H1 (cell line): ENCODE results near the gene NOL9. TPM values are rescaled to one million over a fixed set of nuclear protein-coding genes. Genes with fewer than 3 reads are reported as not detected.
A peak's percentile ranks its signal among the peaks of the same experiment; 100 is the strongest.

ENCODE experiments used
- CTCF ChIA-PET: fragments of 300-600 bp; sonication (Branson Sonifier 250); formaldehyde crosslinking; loops from one replicate; lab custom pipeline; 2021; ENCODE audit not compliant: partially characterized antibody; lab: Charles Lee
- POLR2A ChIA-PET: fragments of 300-600 bp; sonication (Branson Sonifier 250); formaldehyde crosslinking; loops from one replicate; lab custom pipeline; 2021; ENCODE audit warnings: inconsistent platforms; ENCODE audit not compliant: partially characterized antibody; lab: Charles Lee
- DNase-seq, 2 experiments: peaks; one replicate each; pipeline versions ENCODE4 v3.0.0 to v3.0.0-alpha.2; 2010 to 2022; ENCODE audit warnings: low spot score in 2 of 2, low read depth in 1 of 2, mixed read lengths in 1 of 2
- FAIRE-seq: peaks from 2 replicates; lab custom pipeline; 2011; peaks lifted over from hg19 to GRCh38; lab: Jason Lieb, UNC
- H2AFZ ChIP-seq: 2 replicates; pipeline ENCODE4 v1.8.1; 2012; ENCODE audit warnings: low read length, inconsistent platforms
- H2AK5ac ChIP-seq: 2 replicates; pipeline ENCODE4 v1.6.1; 2013; ENCODE audit warnings: low read depth, low read length
- H2BK120ac ChIP-seq: replicated peaks from 2 replicates; pipeline ENCODE3; 2013; ENCODE audit warnings: low read depth, low read length, inconsistent platforms
- H2BK12ac ChIP-seq: 2 replicates; pipeline ENCODE4 v1.6.1; 2013; ENCODE audit warnings: low read depth, low read length
- H2BK15ac ChIP-seq: 2 replicates; pipeline ENCODE4 v1.6.1; 2013; ENCODE audit warnings: low read length
- H2BK20ac ChIP-seq: 2 replicates; pipeline ENCODE4 v1.6.1; 2013; ENCODE audit warnings: low read length
- H2BK5ac ChIP-seq: 2 replicates; pipeline ENCODE4 v1.6.1; 2013; ENCODE audit warnings: low read depth, low read length
- H3K14ac ChIP-seq: 2 replicates; pipeline ENCODE4 v1.6.1; 2013; ENCODE audit warnings: inconsistent platforms; ENCODE audit not compliant: insufficient read length
- H3K18ac ChIP-seq: 2 replicates; pipeline ENCODE4 v1.6.1; 2013; ENCODE audit warnings: low read length; ENCODE audit errors: extremely low read depth
- H3K23ac ChIP-seq: 2 replicates; pipeline ENCODE4 v1.6.1; 2013; ENCODE audit warnings: inconsistent platforms; ENCODE audit not compliant: insufficient read length
- H3K23me2 ChIP-seq: 2 replicates; pipeline ENCODE4 v1.6.1; 2013; ENCODE audit warnings: low read depth, low read length
- H3K27ac ChIP-seq: 2 replicates; pipeline ENCODE4 v1.6.1; 2011; ENCODE audit warnings: low read depth, low read length, inconsistent platforms
- H3K27me3 ChIP-seq, 4 experiments: replicated peaks in 1 of 4; 1 replicate in 1 of 4; 2 replicates in 3 of 4; pipeline versions ENCODE4 v1.6.1 to v1.8.1; 2011 to 2013; ENCODE audit warnings: low read length in 3 of 4, mild to moderate bottlenecking in 3 of 4, inconsistent platforms in 2 of 4, mixed read lengths in 2 of 4, moderate library complexity in 1 of 4; ENCODE audit not compliant: control insufficient read depth in 3 of 4, insufficient read depth in 3 of 4; ENCODE audit errors: extremely low read depth in 1 of 4
- H3K36me3 ChIP-seq, 4 experiments: 2 replicates each; pipeline versions ENCODE4 v1.6.1 to v1.8.1; 2011 to 2013; ENCODE audit warnings: mild to moderate bottlenecking in 4 of 4, low read length in 3 of 4, moderate library complexity in 2 of 4, control low read depth in 1 of 4, inconsistent platforms in 1 of 4; ENCODE audit not compliant: insufficient read depth in 4 of 4, control insufficient read depth in 2 of 4
- H3K4ac ChIP-seq: replicated peaks from 2 replicates; pipeline ENCODE3; 2013; ENCODE audit warnings: low read length, low read depth, mixed read lengths, inconsistent platforms; ENCODE audit not compliant: insufficient read length
- H3K4me1 ChIP-seq, 4 experiments: replicated peaks in 1 of 4; 1 replicate in 1 of 4; 2 replicates in 3 of 4; pipeline versions ENCODE4 v1.6.1 to v1.8.1; 2011 to 2013; ENCODE audit warnings: low read length in 3 of 4, inconsistent platforms in 2 of 4, mixed read lengths in 1 of 4; ENCODE audit not compliant: insufficient read depth in 4 of 4, control insufficient read depth in 3 of 4
- H3K4me2 ChIP-seq, 2 experiments: 2 replicates each; pipeline versions ENCODE4 v1.6.1 to v1.8.1; 2011 to 2013; ENCODE audit warnings: low read depth in 2 of 2, low read length in 2 of 2, control low read depth in 1 of 2, inconsistent platforms in 1 of 2, mild to moderate bottlenecking in 1 of 2; ENCODE audit not compliant: insufficient read depth in 1 of 2
- H3K4me3 ChIP-seq, 4 experiments: fragments of 200-600, 300-600 bp in 1 of 4; sonication (generic), shearing (Covaris generic), sonication (Bioruptor Twin) in 1 of 4; 2 replicates each; pipeline versions ENCODE4 v1.5.1 to v1.8.1; 2011 to 2016; ENCODE audit warnings: low read length in 4 of 4, low read depth in 3 of 4, control low read depth in 2 of 4, inconsistent platforms in 2 of 4, mild to moderate bottlenecking in 2 of 4, mixed read lengths in 1 of 4, moderate library complexity in 1 of 4; ENCODE audit not compliant: insufficient read depth in 2 of 4; ENCODE audit errors: extremely low read depth in 1 of 4
- H3K56ac ChIP-seq: replicated peaks from 2 replicates; pipeline ENCODE3; 2013; ENCODE audit warnings: low read depth, mild to moderate bottlenecking, mixed read lengths, low read length, inconsistent platforms; ENCODE audit not compliant: insufficient read length
- H3K79me1 ChIP-seq: 2 replicates; pipeline ENCODE4 v1.6.1; 2013; ENCODE audit warnings: low read depth, low read length, control low read depth
- H3K79me2 ChIP-seq, 2 experiments: 2 replicates each; pipeline versions ENCODE4 v1.6.1 to v1.8.1; 2012 to 2013; ENCODE audit warnings: low read length in 2 of 2, mild to moderate bottlenecking in 2 of 2, inconsistent platforms in 1 of 2; ENCODE audit not compliant: insufficient read depth in 2 of 2, control insufficient read depth in 1 of 2
- H3K9ac ChIP-seq, 4 experiments: replicated peaks in 1 of 4; 1 replicate in 1 of 4; 2 replicates in 3 of 4; pipeline versions ENCODE4 v1.6.1 to v1.8.1; 2011 to 2013; ENCODE audit warnings: low read depth in 3 of 4, low read length in 3 of 4, control low read depth in 2 of 4, mild to moderate bottlenecking in 2 of 4, moderate library complexity in 2 of 4, inconsistent platforms in 1 of 4; ENCODE audit errors: extremely low read depth in 1 of 4
- H3K9me3 ChIP-seq, 2 experiments: 2 replicates each; pipeline versions ENCODE4 v1.6.1 to v1.8.1; 2012 to 2013; ENCODE audit warnings: mild to moderate bottlenecking in 2 of 2, moderate library complexity in 2 of 2, control low read depth in 1 of 2, inconsistent platforms in 1 of 2, low read depth in 1 of 2, low read length in 1 of 2, mixed read lengths in 1 of 2; ENCODE audit not compliant: insufficient read depth in 2 of 2
- H4K20me1 ChIP-seq, 2 experiments: replicated peaks in 1 of 2; 2 replicates each; pipeline versions ENCODE3 to v1.8.1; 2011 to 2013; ENCODE audit warnings: inconsistent platforms in 2 of 2, low read length in 2 of 2, mild to moderate bottlenecking in 1 of 2; ENCODE audit not compliant: insufficient read depth in 2 of 2, control insufficient read depth in 1 of 2
- H4K5ac ChIP-seq: 2 replicates; pipeline ENCODE4 v1.6.1; 2013; ENCODE audit warnings: low read length, low read depth, mixed read lengths, inconsistent platforms; ENCODE audit not compliant: insufficient read length
- H4K8ac ChIP-seq: 2 replicates; pipeline ENCODE4 v1.8.0; 2013; ENCODE audit warnings: mild to moderate bottlenecking, moderate library complexity, low read length, inconsistent platforms; ENCODE audit not compliant: insufficient read depth; ENCODE audit errors: extremely low read depth
- H4K91ac ChIP-seq: replicated peaks from 2 replicates; pipeline ENCODE3; 2013; ENCODE audit warnings: low read length, mixed read lengths, inconsistent platforms; ENCODE audit not compliant: insufficient read length
- BACH1 ChIP-seq: IDR thresholded peaks from 2 replicates; pipeline ENCODE4 v1.6.1; 2012; ENCODE audit warnings: low read length, improper control_type of control experiment
- CHD2 ChIP-seq: IDR thresholded peaks from 2 replicates; pipeline ENCODE4 v1.6.1; 2012; ENCODE audit warnings: low read length, improper control_type of control experiment
- EZH2 ChIP-seq: fragments of 200-600 bp; sonication (generic); IDR thresholded peaks from 2 replicates; pipeline ENCODE4 v1.7.1; 2012; ENCODE audit warnings: low read depth, mild to moderate bottlenecking, moderate library complexity, low read length, inconsistent platforms; ENCODE audit not compliant: severe bottlenecking
- HDAC2 ChIP-seq, 2 experiments: fragments of 300-600 bp in 1 of 2; sonication (generic) in 1 of 2; IDR thresholded peaks; 2 replicates each; pipeline ENCODE4 v1.6.1; 2011 to 2012; ENCODE audit warnings: low read depth in 2 of 2, low read length in 2 of 2, mild to moderate bottlenecking in 2 of 2, moderate library complexity in 2 of 2, borderline replicate concordance in 1 of 2, inconsistent platforms in 1 of 2
- HDAC6 ChIP-seq: IDR thresholded peaks from one replicate; pipeline ENCODE4 v1.7.1; 2012; ENCODE audit warnings: low read depth, mild to moderate bottlenecking, inconsistent platforms, low read length, moderate library complexity
- JUND ChIP-seq: IDR thresholded peaks from 2 replicates; pipeline ENCODE4 v1.6.1; 2011; ENCODE audit warnings: mild to moderate bottlenecking, improper control_type of control experiment, low read length
- MAX ChIP-seq: IDR thresholded peaks from 2 replicates; pipeline ENCODE4 v1.6.1; 2012; ENCODE audit warnings: inconsistent platforms
- SIRT6 ChIP-seq: IDR thresholded peaks from one replicate; pipeline ENCODE4 v1.7.1; 2012; ENCODE audit warnings: low read length, inconsistent platforms
- SP1 ChIP-seq: IDR thresholded peaks from 2 replicates; pipeline ENCODE4 v1.6.1; 2011; ENCODE audit warnings: low read depth, low read length
- TCF12 ChIP-seq: IDR thresholded peaks from 2 replicates; pipeline ENCODE4 v1.6.1; 2011; ENCODE audit warnings: low read depth, mild to moderate bottlenecking, low read length
- YY1 ChIP-seq: IDR thresholded peaks from 2 replicates; pipeline ENCODE4 v1.6.1; 2011; ENCODE audit warnings: low read depth, mild to moderate bottlenecking, low read length
- ZNF274 ChIP-seq: IDR thresholded peaks from 2 replicates; pipeline ENCODE4 v1.7.0; 2012; ENCODE audit warnings: low read length, borderline replicate concordance; ENCODE audit errors: extremely low read depth
- WGBS, 2 experiments: shearing (Covaris generic) in 1 of 2; methylation state at CpG; one replicate each; pipeline versions ENCODE4 v1.1.6 to v1.1.7; 2013 to 2015; ENCODE audit warnings: low lambda C conversion rate in 2 of 2, mixed read lengths in 2 of 2, inconsistent platforms in 1 of 2, low coverage in 1 of 2, missing lambda C conversion rate in 1 of 2; ENCODE audit not compliant: insufficient replicate concordance in 2 of 2, insufficient coverage in 1 of 2, insufficient read length in 1 of 2; ENCODE audit errors: extremely low coverage in 1 of 2, missing lambda C conversion rate in 1 of 2; 5-methylcytosine and 5-hydroxymethylcytosine counted together
- polyA plus RNA-seq, 7 experiments: library from polyadenylated mRNA; depleted of rRNA in 3 of 7; stranded (reverse) in 5 of 7; unstranded in 2 of 7; fragments of >200 nt in 5 of 7; fragments of 200-250 nt in 2 of 7; gene quantifications; 1 replicate in 5 of 7; 2 replicates in 1 of 7; 4 replicates in 1 of 7; pipeline versions ENCODE4 v1.2.1 to v1.2.3, GENCODE V29; 2011 to 2013; ENCODE audit warnings: missing spikeins in 2 of 7, mixed read lengths in 2 of 7
- total RNA-seq: library from RNA; stranded (reverse); fragmentation: NEBNext Ultra II Directional; extraction: Animal tissue kit (Norgen Biotek cat#: 25700); gene quantifications from 2 replicates; pipeline ENCODE4 v1.2.1, GENCODE V29; 2021

NOL9 gene
- total and polyA plus RNA-seq, 2 of the 8 experiments (the other 6 are each of a cell fraction or from before 2014, with no cell fraction given), result 17.1 to 38.1 TPM

- no peak overlapping the region for H4K8ac ChIP-seq
- no peaks in the 10 kb centered on the region for H3K23me2 ChIP-seq
- no peak overlapping the region for H2BK5ac ChIP-seq
- DNase-seq (peak in 1 of 2 experiments; percentile 91), FAIRE-seq (no peak)
- no peak overlapping the region; the same call in 1 of the 2 replicates for H2BK12ac ChIP-seq
- no peak overlapping the region; the same call in 1 of the 2 replicates for H3K18ac ChIP-seq
- CTCF ChIA-PET, result interaction anchor here (1.0 to 6.6 kb wide), 14 partner anchors 8 to 140 kb away, joined by 3 to 87 read pairs (median 7); partner anchors contain the start of genes PLEKHG5 and TNFRSF25
- no peak overlapping the region for H4K91ac ChIP-seq
- H3K4me1 ChIP-seq, result peaks cover 0 to 22% (median 14%) of the 10 kb centered on the region in 4 experiments; a peak in 6 of 7 replicates
- H3K36me3 ChIP-seq, result peaks cover 0 to 8% (median 1%) of the 10 kb centered on the region in 4 experiments; a peak in 2 of 8 replicates
- no peak overlapping the region for H3K9ac ChIP-seq
- 42% methylated on average over 27 of the region's 33 CpGs; no CpG with 5 or more reads in 1 of the 2 experiments for WGBS, 2 experiments
- H2BK15ac ChIP-seq, result peak overlapping the region; percentile 83; the same call in 1 of the 2 replicates
- POLR2A ChIA-PET, result interaction anchor here (1.5 to 13.7 kb wide), 3 partner anchors 11 to 24 kb away, joined by 3 to 123 read pairs (median 4); no protein-coding TSS in a partner anchor
- no peak overlapping the region for H2BK120ac ChIP-seq
- no peaks in the 10 kb centered on the region for H3K79me1 ChIP-seq
- no peak overlapping the region for H3K4me3 ChIP-seq
- H4K5ac ChIP-seq, result no peak overlapping the region
- H3K27me3 ChIP-seq, result no peaks in the 10 kb centered on the region; a peak in 1 of 7 replicates
- H4K20me1 ChIP-seq, result peaks cover 0 to 5% of the 10 kb centered on the region in 2 experiments
- no peak overlapping the region for H3K27ac ChIP-seq
- H3K4me2 ChIP-seq, result no peak overlapping the region
- no peaks in the 10 kb centered on the region for H3K79me2 ChIP-seq
- no peak overlapping the region for H3K23ac ChIP-seq
- H3K56ac ChIP-seq, result no peak overlapping the region
- H3K4ac ChIP-seq, result no peak overlapping the region
- H2AFZ ChIP-seq, result no peak overlapping the region
- no peak overlapping the region for H2AK5ac ChIP-seq
- no peaks in the 10 kb centered on the region for H3K9me3 ChIP-seq
- H3K14ac ChIP-seq, result no peak overlapping the region
- H2BK20ac ChIP-seq, result no peak overlapping the region
- TF ChIP-seq YY1 (no peak), JUND (no peak), BACH1 (peak; percentile 91), SP1 (no peak), SIRT6 (no peak), HDAC2 (IDR thresholded peaks at IDR 0.05; ENCODE audit: borderline replicate concordance in 1 of 2, low read depth in 2 of 2, low read length in 2 of 2) (peak in 1 of 2 experiments; percentile 72; a peak in 1 of 4 replicates), HDAC6 (no peak), ZNF274 (no peak), MAX (no peak), CHD2 (no peak), TCF12 (no peak), EZH2 (no peak)
Measured at GRCh38 chr1:6475381-6476133, 78.8 kb downstream of the NOL9 start.
